Astrocyte of the spinal cord (primary cell): Measurements from ENCODE around the gene SAMD9L.

Source experiments
- DNase-seq: peaks from one replicate; pipeline ENCODE4 v3.0.0; 2011; ENCODE audit warnings: low read depth, low spot score
- H3K4me3 ChIP-seq: 2 replicates; pipeline ENCODE4 v1.5.1; 2011; ENCODE audit warnings: low read depth, mild to moderate bottlenecking, low read length, moderate library complexity
- CTCF ChIP-seq: IDR thresholded peaks from 2 replicates; pipeline ENCODE4 v1.5.1; 2012; ENCODE audit warnings: low read depth, mild to moderate bottlenecking, low read length, inconsistent platforms
- in situ Hi-C: cut with HindIII; loops from 2 replicates; pipeline ENCODE4 v1.10.0; 2017; ENCODE audit warnings: low sequenced_read_pairs

The SAMD9L gene

GRCh38 chr7:93178213-93178612, 30.0 kb upstream of the SAMD9L start:
- no peak for DNase-seq
- in situ Hi-C loops, result no loop called here
- no peak overlapping the region for H3K4me3 ChIP-seq
- no peak for TF ChIP-seq CTCF

GRCh38 chr7:93176992-93177580, 28.9 kb upstream of the SAMD9L start:
- no peak for DNase-seq
- in situ Hi-C loops, result no loop called here
- no peak overlapping the region for H3K4me3 ChIP-seq
- TF ChIP-seq CTCF, result no peak

GRCh38 chr7:93175219-93175618, 27.0 kb upstream of the SAMD9L start:
- DNase-seq, result no peak
- in situ Hi-C loops, result no loop called here
- H3K4me3 ChIP-seq, result no peak overlapping the region
- no peak for TF ChIP-seq CTCF

GRCh38 chr7:93172683-93173082, 24.5 kb upstream of the SAMD9L start:
- no peak overlapping the region for H3K4me3 ChIP-seq
- in situ Hi-C loops, result no loop called here
- no peak for TF ChIP-seq CTCF
- no peak for DNase-seq

- in situ Hi-C loops, result no loop called here
- no peak for TF ChIP-seq CTCF
- DNase-seq, result no peak
- H3K4me3 ChIP-seq, result no peak overlapping the region
These were observed 23.5 kb upstream of the SAMD9L start for GRCh38 chr7:93171606-93172226.

GRCh38 chr7:93165447-93165846, 17.3 kb upstream of the SAMD9L start:
- no peak for DNase-seq
- TF ChIP-seq CTCF, result no peak
- H3K4me3 ChIP-seq, result no peak overlapping the region
- in situ Hi-C loops, result no loop called here
